Stimulated activated CD8-positive, alpha-beta memory T cell treated with anti-CD3 and anti-CD28 coated beads, Interleukin-4, amount 100 ng/mL, for 48 hours (primary cell): Measurements from ENCODE around the gene CALN1.
"Not testable (repeated sequence)": the region's sequence is repeated elsewhere in the genome, so short reads cannot be mapped to it uniquely, and the experiment has no call there.

Source experiments
- DNase-seq: peaks from one replicate; pipeline ENCODE4 v3.0.0-alpha.2; 2020

CALN1 gene

GRCh38 chr7:71851776-71852498 is 560.2 kb downstream of the CALN1 start:
- DNase-seq, result no peak

GRCh38 chr7:71846160-71846559 is 566.0 kb downstream of the CALN1 start:
- no peak for DNase-seq

GRCh38 chr7:71843676-71844075 is 568.5 kb downstream of the CALN1 start:
- no peak for DNase-seq

DNA sequence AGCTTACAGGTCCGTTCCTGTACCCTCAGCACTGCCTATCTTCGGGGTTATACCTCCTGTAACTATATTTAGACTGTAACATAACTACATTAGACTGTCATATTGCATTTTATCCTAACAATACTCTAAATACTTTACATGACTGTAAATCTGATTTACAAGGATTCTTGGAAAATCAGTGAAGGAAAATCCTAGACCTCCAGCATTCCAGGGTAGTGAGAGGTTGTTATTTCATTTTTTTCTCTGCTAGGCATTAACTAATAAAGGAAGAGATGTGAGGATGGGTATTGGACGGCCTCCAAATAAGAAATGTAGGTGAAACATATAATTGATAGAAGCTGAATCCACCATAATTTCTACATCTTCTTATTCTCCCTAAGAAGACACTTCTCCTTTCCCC is 569.4 kb downstream of the CALN1 start:
- no peak for DNase-seq

DNA sequence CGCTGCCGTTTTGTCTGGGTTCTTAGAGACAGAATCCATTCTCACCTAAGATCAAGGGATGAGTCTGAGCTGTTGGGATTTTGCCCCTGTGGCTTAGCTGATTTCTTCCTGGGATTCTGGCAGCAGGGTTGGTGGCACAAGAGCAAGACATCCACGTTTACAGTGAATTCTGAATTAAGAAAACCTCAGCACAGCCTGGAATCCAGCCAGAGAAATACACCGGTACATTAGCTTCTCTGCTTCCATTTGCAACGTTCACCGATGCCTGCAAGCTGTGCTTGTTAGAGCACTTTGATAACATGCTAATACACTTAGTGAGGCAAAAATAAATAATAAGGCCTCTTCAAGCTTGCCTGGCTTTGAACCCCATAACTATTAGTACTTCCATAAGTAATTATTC is 569.8 kb downstream of the CALN1 start:
- DNase-seq, result no peak

DNA sequence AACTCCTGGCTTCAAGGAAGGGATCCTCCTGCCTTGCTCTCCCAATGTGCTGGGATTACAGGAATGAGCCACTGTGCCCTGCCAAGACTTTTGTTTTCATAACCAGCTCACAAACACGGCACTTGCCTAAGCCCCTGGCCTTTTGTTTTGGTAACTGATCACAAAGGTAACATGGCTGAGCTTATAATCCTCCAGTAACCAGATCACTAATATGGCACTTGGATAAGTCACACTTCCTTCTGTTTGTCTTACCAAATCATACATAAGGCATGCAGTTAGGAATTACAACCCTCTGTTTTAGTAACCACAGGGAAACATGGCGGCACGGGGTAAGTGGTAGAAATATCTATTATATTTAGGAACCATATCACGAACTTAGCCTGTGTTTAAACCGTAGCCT is 577.1 kb downstream of the CALN1 start:
- DNase-seq, result no peak

DNA sequence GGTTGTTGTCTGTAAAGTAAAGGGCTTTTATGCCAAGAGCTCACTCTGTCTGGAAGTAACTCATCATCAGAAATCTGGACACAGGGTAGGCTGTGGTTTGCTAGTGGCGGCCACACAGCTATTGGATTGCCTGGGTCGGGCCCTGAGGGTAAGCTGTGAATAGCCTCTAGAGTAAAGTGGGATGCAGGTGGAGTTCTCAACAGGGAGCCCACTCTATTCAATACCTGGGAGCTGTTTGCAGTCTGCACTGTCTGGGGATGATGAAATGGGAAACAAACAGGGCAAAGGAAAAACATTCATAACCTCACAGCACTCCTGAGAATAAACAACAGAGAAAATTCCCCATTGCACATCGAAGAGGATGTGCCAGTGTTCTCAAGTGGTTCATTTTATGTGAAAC is 582.6 kb downstream of the CALN1 start:
- DNase-seq, result no peak

DNA sequence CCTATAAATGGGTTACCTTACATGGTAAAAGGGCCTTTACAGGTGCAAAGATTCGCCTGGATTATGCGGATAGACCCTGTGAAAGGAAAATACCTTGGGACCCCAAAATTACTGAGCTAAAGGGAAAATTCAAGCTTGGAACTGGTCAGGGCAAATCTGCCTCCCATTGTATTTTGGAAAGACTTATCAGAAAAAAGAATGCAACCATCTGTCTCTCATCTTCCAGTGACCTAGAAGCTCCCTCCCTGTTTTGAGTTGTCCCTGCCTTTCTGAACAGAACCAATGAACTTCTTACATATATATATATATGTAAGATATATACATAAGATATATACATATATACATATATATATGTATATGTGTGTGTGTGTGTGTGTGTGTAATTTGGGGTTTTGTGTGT is 583.8 kb downstream of the CALN1 start:
- no peak for DNase-seq

DNA sequence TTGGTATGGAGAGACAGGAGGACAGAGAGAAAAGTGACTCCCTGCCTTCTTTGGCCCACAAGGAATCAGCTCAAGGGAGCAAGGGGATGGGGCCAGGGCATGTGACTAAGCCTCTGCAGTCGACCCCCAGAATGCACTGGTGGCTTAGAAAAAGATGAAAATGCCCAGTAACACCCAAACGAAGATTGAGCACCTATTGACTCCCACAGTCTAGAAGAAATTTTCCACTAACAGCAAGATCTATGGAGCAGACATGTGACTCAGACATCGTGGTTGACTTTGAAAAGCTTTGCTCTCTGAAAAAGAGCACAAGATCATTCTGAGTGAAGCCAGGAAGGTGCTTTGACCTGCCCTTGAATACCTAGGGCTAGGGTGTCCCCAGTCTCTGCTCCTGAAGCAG is 586.0 kb downstream of the CALN1 start:
- DNase-seq, result no peak

GRCh38 chr7:71824006-71824760 is 588.0 kb downstream of the CALN1 start:
- no peak for DNase-seq

- not testable (repeated sequence) for DNase-seq
These were observed 589.7 kb downstream of the CALN1 start for GRCh38 chr7:71822406-71822805.

DNA sequence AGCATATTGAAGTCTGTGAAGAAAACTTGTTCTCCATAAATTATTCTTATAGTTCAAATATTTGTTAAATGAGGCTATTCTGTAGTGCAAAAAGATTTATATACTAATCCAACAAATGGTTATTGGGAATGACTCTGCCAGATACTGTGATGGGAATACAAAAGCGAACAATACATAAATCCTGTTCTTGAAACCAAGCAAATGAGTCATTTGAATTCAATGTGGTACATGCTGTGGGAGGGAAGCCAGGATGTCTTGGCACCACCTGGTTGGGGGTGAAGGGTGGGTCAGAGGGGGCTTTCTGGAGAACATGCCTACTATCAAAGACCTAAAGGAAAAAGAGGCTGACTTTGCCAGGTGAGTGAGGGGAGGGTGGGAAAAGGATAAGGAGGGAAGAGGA is 594.2 kb downstream of the CALN1 start:
- DNase-seq, result no peak

DNA sequence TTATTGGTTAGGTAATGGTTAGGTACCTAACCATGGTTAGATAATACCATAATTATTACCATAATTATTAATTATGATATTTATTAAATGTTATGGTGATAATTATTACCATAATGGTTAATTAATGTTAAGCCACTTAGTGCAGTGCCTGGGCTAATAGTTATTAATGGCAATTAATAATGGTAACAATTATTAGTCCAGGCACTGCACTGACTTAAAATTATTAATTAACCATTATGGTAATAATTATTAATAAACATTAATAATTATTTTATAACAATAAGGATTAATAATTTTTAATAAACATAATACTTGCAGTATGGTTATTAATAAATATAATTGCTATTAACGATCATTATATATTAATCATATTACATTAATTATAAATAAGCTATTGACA is 604.0 kb downstream of the CALN1 start:
- no peak for DNase-seq

GRCh38 chr7:71804256-71804655 is 607.9 kb downstream of the CALN1 start:
- DNase-seq, result no peak

DNA sequence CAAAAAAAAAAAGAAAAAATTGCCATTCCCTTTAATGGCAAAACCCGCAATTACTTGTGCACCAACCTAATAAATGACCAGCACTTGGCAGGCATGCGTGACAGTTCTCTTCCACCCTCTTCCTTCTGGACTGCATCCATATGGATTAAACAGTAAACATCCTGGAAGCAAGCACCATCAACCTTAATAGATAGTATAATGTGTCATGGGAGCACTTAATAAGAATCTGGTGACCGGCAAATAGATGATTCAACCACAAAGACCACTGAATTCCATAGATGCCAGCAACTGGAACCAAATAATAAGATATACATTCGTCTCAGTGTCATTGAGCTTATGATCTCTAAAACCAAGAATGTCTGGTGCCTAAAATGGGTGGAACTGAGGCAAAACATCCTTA is 610.2 kb downstream of the CALN1 start:
- no peak for DNase-seq

GRCh38 chr7:71800321-71800720 is 611.8 kb downstream of the CALN1 start:
- no peak for DNase-seq

GRCh38 chr7:71795410-71795809 is 616.7 kb downstream of the CALN1 start:
- no peak for DNase-seq

- no peak for DNase-seq
These were observed 618.9 kb downstream of the CALN1 start for GRCh38 chr7:71793251-71793650.

- DNase-seq, result no peak
These were observed 624.6 kb downstream of the CALN1 start for GRCh38 chr7:71787513-71787912.

DNA sequence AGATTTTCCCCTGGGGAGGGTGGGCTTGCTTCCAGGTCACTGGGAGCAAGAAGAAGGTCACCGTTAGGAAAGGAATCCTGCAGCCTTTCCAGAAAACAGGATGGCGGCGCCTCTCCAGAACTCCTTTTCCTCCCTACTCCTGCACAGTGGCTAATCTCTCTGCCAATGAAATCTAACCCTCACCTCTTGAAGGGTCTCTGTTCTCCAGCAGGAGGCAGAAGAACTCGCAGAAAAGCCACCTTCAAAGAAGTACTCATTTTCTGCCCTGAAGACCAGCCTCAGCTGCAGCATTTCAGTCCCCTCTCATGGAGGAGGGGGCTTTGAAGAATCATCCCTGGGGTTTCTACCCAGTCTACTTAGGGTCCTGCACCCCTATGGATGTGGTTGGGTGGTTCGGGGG is 626.9 kb downstream of the CALN1 start:
- no peak for DNase-seq

- DNase-seq, result no peak
These were observed 627.4 kb downstream of the CALN1 start for GRCh38 chr7:71784781-71785180.

DNA sequence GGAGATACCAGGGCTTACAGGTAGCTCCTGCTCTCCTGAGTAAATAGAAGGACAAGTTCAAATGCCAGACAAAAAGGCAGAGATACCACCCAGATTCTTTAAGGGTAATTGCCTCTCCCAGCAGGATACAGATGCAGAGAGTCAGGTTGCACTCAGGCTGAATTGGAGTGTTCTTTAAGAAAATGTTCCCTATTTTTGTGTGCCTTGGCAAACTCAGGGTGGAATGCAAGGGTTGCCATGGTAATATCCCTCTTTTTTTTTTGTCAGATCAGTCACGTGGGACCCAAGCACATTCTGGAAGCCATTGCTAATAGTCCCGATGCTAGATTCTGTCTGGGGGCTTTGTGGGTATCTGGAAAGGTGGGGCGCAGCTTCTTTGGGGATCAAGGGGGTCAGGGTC is 628.0 kb downstream of the CALN1 start:
- DNase-seq, result no peak

DNA sequence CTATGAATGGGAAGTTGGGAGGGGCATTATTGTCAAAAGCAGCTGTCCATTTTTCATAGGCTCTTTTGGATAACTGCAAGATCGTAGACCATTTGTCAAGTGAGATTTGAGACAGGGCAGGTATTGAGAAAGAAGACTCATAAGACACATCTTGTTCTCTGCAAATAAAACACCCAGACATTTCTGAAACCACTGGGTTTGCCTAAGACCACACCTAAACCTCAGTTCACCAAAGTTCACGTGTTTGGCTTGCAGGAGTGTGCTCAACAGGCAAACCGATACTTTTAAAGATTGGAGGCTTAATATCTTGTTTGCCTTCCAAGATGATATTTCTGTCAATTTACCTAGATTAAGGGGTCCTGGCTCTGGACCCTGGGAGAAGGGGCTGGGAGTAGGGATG is 628.4 kb downstream of the CALN1 start:
- no peak for DNase-seq

- DNase-seq, result no peak
These were observed 630.1 kb downstream of the CALN1 start for GRCh38 chr7:71782051-71782450.

DNA sequence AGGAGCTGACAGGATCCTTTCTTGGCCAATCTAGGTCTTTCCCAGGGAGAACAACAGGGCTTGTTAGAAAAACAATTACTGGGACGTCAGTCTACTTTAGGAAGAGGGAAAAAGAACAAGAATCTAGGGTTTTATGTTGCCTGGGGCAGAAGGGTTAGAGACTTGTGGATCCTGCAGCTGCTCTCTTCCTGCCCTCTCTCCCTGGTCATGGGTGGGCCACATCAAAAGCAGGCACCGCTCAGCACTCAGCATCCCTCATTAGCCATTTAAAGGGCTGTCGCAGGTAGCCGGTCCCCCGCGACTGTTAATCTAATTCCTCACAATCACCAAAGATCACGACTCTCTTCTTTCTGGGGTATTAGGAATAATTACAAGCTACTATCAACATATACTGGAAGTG is 631.9 kb downstream of the CALN1 start:
- no peak for DNase-seq
